Measurements from ENCODE around the gene ATF3. TPM values are rescaled to one million over a fixed set of nuclear protein-coding genes. Genes with fewer than 3 reads are reported as not detected.
"Not testable (repeated sequence)": the region's sequence is repeated elsewhere in the genome, so short reads cannot be mapped to it uniquely, and the experiment has no call there.

Gene ATF3
- total RNA-seq, 2 experiments from 2014 or later, result 12.1 to 12.5 TPM

- no peak for ATAC-seq
- no peak overlapping the region for H3K4me3 Mint-ChIP-seq
- DNase-seq, result no peak
- H3K27ac Mint-ChIP-seq, result no peak overlapping the region
- no peaks in the 10 kb centered on the region for H3K36me3 Mint-ChIP-seq (ENCODE audit: low read depth)
- CTCF ChIA-PET, result no interaction called here
- H3K9me3 Mint-ChIP-seq (ENCODE audit: insufficient read depth), result no peaks in the 10 kb centered on the region
- H3K4me1 Mint-ChIP-seq (ENCODE audit: low read depth), result no peaks in the 10 kb centered on the region
- POLR2A ChIA-PET, result no interaction called here
- H3K27me3 Mint-ChIP-seq (ENCODE audit: low read depth), result peaks cover 13% of the 10 kb centered on the region
Observed at GRCh38 chr1:212646588-212646987, 38.0 kb downstream of the ATF3 start.

- no peak for ATAC-seq
Observed at GRCh38 chr1:212647004-212647403, 38.4 kb downstream of the ATF3 start.

GRCh38 chr1:212648431-212648830, 39.9 kb downstream of the ATF3 start:
- ATAC-seq (no peak), DNase-seq (no peak)
- CTCF ChIA-PET, result interaction anchor here (1.5 kb wide), 1 partner anchor 17 kb away, joined by 3 read pairs; no protein-coding TSS in a partner anchor
- Mint-ChIP-seq H3K4me3 (no peak overlapping the region), H3K27me3 (ENCODE audit: low read depth) (peaks cover 13% of the 10 kb centered on the region), H3K4me1 (ENCODE audit: low read depth) (no peaks in the 10 kb centered on the region), H3K36me3 (ENCODE audit: low read depth) (no peaks in the 10 kb centered on the region), H3K9me3 (ENCODE audit: insufficient read depth) (no peaks in the 10 kb centered on the region), H3K27ac (no peak overlapping the region)
- POLR2A ChIA-PET, result no interaction called here

More at GRCh38 chr1:212647004-212647403, 38.4 kb downstream of the ATF3 start:
- CTCF ChIA-PET, result no interaction called here
- POLR2A ChIA-PET, result no interaction called here
- H3K4me3 Mint-ChIP-seq, result no peak overlapping the region
- H3K36me3 Mint-ChIP-seq (ENCODE audit: low read depth), result no peaks in the 10 kb centered on the region
- no peaks in the 10 kb centered on the region for H3K4me1 Mint-ChIP-seq (ENCODE audit: low read depth)
- no peaks in the 10 kb centered on the region for H3K9me3 Mint-ChIP-seq (ENCODE audit: insufficient read depth)
- no peak overlapping the region for H3K27ac Mint-ChIP-seq
- no peak for DNase-seq
- peaks cover 13% of the 10 kb centered on the region for H3K27me3 Mint-ChIP-seq (ENCODE audit: low read depth)

- no peak for ATAC-seq
- CTCF ChIA-PET, result interaction anchor here (1.5 kb wide), 1 partner anchor 16 kb away, joined by 3 read pairs; no protein-coding TSS in a partner anchor
Observed at GRCh38 chr1:212649020-212649419, 40.5 kb downstream of the ATF3 start.

GRCh38 chr1:212650228-212650627, 41.7 kb downstream of the ATF3 start:
- Mint-ChIP-seq H3K4me1 (ENCODE audit: low read depth) (no peaks in the 10 kb centered on the region), H3K36me3 (ENCODE audit: low read depth) (no peaks in the 10 kb centered on the region), H3K4me3 (no peak overlapping the region), H3K27me3 (ENCODE audit: low read depth) (peaks cover 21% of the 10 kb centered on the region), H3K27ac (no peak overlapping the region), H3K9me3 (ENCODE audit: insufficient read depth) (no peaks in the 10 kb centered on the region)
- CTCF ChIA-PET, result interaction anchor here (1.0 to 1.1 kb wide), 2 partner anchors 15 to 131 kb away, joined by 5 to 7 read pairs; no protein-coding TSS in a partner anchor
- POLR2A ChIA-PET, result interaction anchor here (0.7 kb wide), 1 partner anchor 125 kb away, joined by 4 read pairs; no protein-coding TSS in a partner anchor
- DNase-seq (no peak), ATAC-seq (no peak)

More at GRCh38 chr1:212649020-212649419, 40.5 kb downstream of the ATF3 start:
- H3K36me3 Mint-ChIP-seq (ENCODE audit: low read depth), result no peaks in the 10 kb centered on the region
- no peak overlapping the region for H3K4me3 Mint-ChIP-seq
- no peaks in the 10 kb centered on the region for H3K9me3 Mint-ChIP-seq (ENCODE audit: insufficient read depth)
- no peak for DNase-seq
- POLR2A ChIA-PET, result no interaction called here
- no peak overlapping the region for H3K27ac Mint-ChIP-seq
- peaks cover 16% of the 10 kb centered on the region for H3K27me3 Mint-ChIP-seq (ENCODE audit: low read depth)
- no peaks in the 10 kb centered on the region for H3K4me1 Mint-ChIP-seq (ENCODE audit: low read depth)

GRCh38 chr1:212651521-212651920, 43.0 kb downstream of the ATF3 start:
- no peaks in the 10 kb centered on the region for H3K36me3 Mint-ChIP-seq (ENCODE audit: low read depth)
- H3K9me3 Mint-ChIP-seq (ENCODE audit: insufficient read depth), result no peaks in the 10 kb centered on the region
- ATAC-seq (no peak), DNase-seq (no peak)
- H3K4me1 Mint-ChIP-seq (ENCODE audit: low read depth), result peaks cover under 1% of the 10 kb centered on the region
- no peak overlapping the region for H3K4me3 Mint-ChIP-seq
- H3K27ac Mint-ChIP-seq, result no peak overlapping the region
- ChIA-PET CTCF (interaction anchor here (0.7 to 1.1 kb wide), 2 partner anchors 13 to 196 kb away, joined by 3 to 7 read pairs; no protein-coding TSS in a partner anchor), POLR2A (no interaction called here)
- peaks cover 18% of the 10 kb centered on the region for H3K27me3 Mint-ChIP-seq (ENCODE audit: low read depth)

GRCh38 chr1:212651977-212652376, 43.4 kb downstream of the ATF3 start:
- H3K27ac Mint-ChIP-seq, result no peak overlapping the region
- DNase-seq, result no peak
- no peak for ATAC-seq
- ChIA-PET CTCF (interaction anchor here (1.6 kb wide), 1 partner anchor 13 kb away, joined by 12 read pairs; no protein-coding TSS in a partner anchor), POLR2A (no interaction called here)
- peaks cover 18% of the 10 kb centered on the region for H3K27me3 Mint-ChIP-seq (ENCODE audit: low read depth)
- no peaks in the 10 kb centered on the region for H3K36me3 Mint-ChIP-seq (ENCODE audit: low read depth)
- no peaks in the 10 kb centered on the region for H3K9me3 Mint-ChIP-seq (ENCODE audit: insufficient read depth)
- no peak overlapping the region for H3K4me3 Mint-ChIP-seq
- H3K4me1 Mint-ChIP-seq (ENCODE audit: low read depth), result peaks cover 4% of the 10 kb centered on the region

- Mint-ChIP-seq H3K27me3 (ENCODE audit: low read depth) (peaks cover 20% of the 10 kb centered on the region), H3K36me3 (ENCODE audit: low read depth) (no peaks in the 10 kb centered on the region), H3K9me3 (ENCODE audit: insufficient read depth) (no peaks in the 10 kb centered on the region), H3K27ac (no peak overlapping the region), H3K4me1 (ENCODE audit: low read depth) (peaks cover 4% of the 10 kb centered on the region), H3K4me3 (no peak overlapping the region)
- ChIA-PET CTCF (interaction anchor here (1.6 kb wide), 1 partner anchor 12 kb away, joined by 12 read pairs; no protein-coding TSS in a partner anchor), POLR2A (no interaction called here)
- no peak for DNase-seq
- no peak for ATAC-seq
Observed at GRCh38 chr1:212652609-212653008, 44.0 kb downstream of the ATF3 start.

- Mint-ChIP-seq H3K9me3 (ENCODE audit: insufficient read depth) (no peaks in the 10 kb centered on the region), H3K27me3 (ENCODE audit: low read depth) (peaks cover 30% of the 10 kb centered on the region), H3K27ac (no peak overlapping the region), H3K36me3 (ENCODE audit: low read depth) (no peaks in the 10 kb centered on the region), H3K4me3 (no peak overlapping the region), H3K4me1 (ENCODE audit: low read depth) (peaks cover 4% of the 10 kb centered on the region)
- ChIA-PET POLR2A (no interaction called here), CTCF (interaction anchor here (2.3 kb wide), 1 partner anchor 9 kb away, joined by 10 read pairs; no protein-coding TSS in a partner anchor)
- DNase-seq (no peak), ATAC-seq (no peak)
Observed at GRCh38 chr1:212655668-212656440, 47.3 kb downstream of the ATF3 start.

- Mint-ChIP-seq H3K27ac (no peak overlapping the region), H3K4me3 (no peak overlapping the region), H3K36me3 (ENCODE audit: low read depth) (no peaks in the 10 kb centered on the region), H3K9me3 (ENCODE audit: insufficient read depth) (no peaks in the 10 kb centered on the region), H3K4me1 (ENCODE audit: low read depth) (peaks cover 4% of the 10 kb centered on the region), H3K27me3 (ENCODE audit: low read depth) (peaks cover 36% of the 10 kb centered on the region)
- DNase-seq (no peak), ATAC-seq (no peak)
- CTCF ChIA-PET, result no interaction called here
- POLR2A ChIA-PET, result no interaction called here
Observed at GRCh38 chr1:212656730-212657129, 48.2 kb downstream of the ATF3 start.

GRCh38 chr1:212658250-212658649, 49.7 kb downstream of the ATF3 start:
- POLR2A ChIA-PET; H3K27ac Mint-ChIP-seq; H3K4me3 Mint-ChIP-seq; H3K36me3 Mint-ChIP-seq (ENCODE audit: low read depth); H3K4me1 Mint-ChIP-seq (ENCODE audit: low read depth); ATAC-seq; CTCF ChIA-PET; H3K9me3 Mint-ChIP-seq (ENCODE audit: insufficient read depth); DNase-seq: not testable (repeated sequence)
- H3K27me3 Mint-ChIP-seq (ENCODE audit: low read depth), result peaks cover 43% of the 10 kb centered on the region
